Liver (tissue), 9 donors: ENCODE results near the gene MBD3L2B. TPM values are rescaled to one million over a fixed set of nuclear protein-coding genes. Genes with fewer than 3 reads are reported as not detected.
"Not testable (repeated sequence)": the region's sequence is repeated elsewhere in the genome, so short reads cannot be mapped to it uniquely, and the experiment has no call there.

Experiments
- DNase-seq: peaks from one replicate; pipeline ENCODE4 v3.0.0-alpha.2; 2017; ENCODE audit warnings: low spot score
- H3K27ac ChIP-seq, 2 donors: one replicate each; pipeline ENCODE4 v1.7.0; 2013; ENCODE audit warnings: inconsistent platforms in 2 of 2, low read length in 2 of 2, control low read depth in 1 of 2, low read depth in 1 of 2, mild to moderate bottlenecking in 1 of 2
- H3K27me3 ChIP-seq, 4 donors: one replicate each; pipeline versions ENCODE4 v1.6.1 to v1.7.0; 2013; ENCODE audit warnings: low read length in 3 of 4, inconsistent platforms in 1 of 4, mild to moderate bottlenecking in 1 of 4, moderate library complexity in 1 of 4; ENCODE audit not compliant: control insufficient read depth in 4 of 4, insufficient read depth in 4 of 4
- H3K36me3 ChIP-seq, 4 donors: one replicate each; pipeline versions ENCODE4 v1.6.1 to v1.7.0; 2013; ENCODE audit warnings: low read length in 3 of 4, mild to moderate bottlenecking in 3 of 4, low read depth in 1 of 4, moderate library complexity in 1 of 4; ENCODE audit not compliant: control insufficient read depth in 4 of 4, insufficient read depth in 3 of 4
- H3K4me1 ChIP-seq, 4 donors: one replicate each; pipeline versions ENCODE4 v1.6.1 to v1.7.0; 2013; ENCODE audit warnings: low read length in 3 of 4, mild to moderate bottlenecking in 3 of 4, moderate library complexity in 1 of 4; ENCODE audit not compliant: control insufficient read depth in 4 of 4, insufficient read depth in 4 of 4
- H3K4me3 ChIP-seq, 3 donors: one replicate each; pipeline versions ENCODE4 v1.6.1 to v1.7.0; 2013; ENCODE audit warnings: low read length in 3 of 3, control low read depth in 1 of 3, low read depth in 1 of 3, mild to moderate bottlenecking in 1 of 3
- H3K9ac ChIP-seq, 2 donors: one replicate each; pipeline ENCODE4 v1.7.0; 2013; ENCODE audit warnings: low read length in 2 of 2, mild to moderate bottlenecking in 2 of 2, moderate library complexity in 2 of 2, control low read depth in 1 of 2, low read depth in 1 of 2
- H3K9me3 ChIP-seq, 4 donors: one replicate each; pipeline versions ENCODE4 v1.6.1 to v1.7.0; 2013; ENCODE audit warnings: low read length in 3 of 4; ENCODE audit not compliant: control insufficient read depth in 4 of 4
- CTCF ChIP-seq: fragments of 150-350 bp; IDR thresholded peaks from 2 replicates; pipeline ENCODE4 v1.5.1; 2017; ENCODE audit warnings: improper control_type of control experiment, low read depth, low read length; ENCODE audit not compliant: missing input control
- EGR1 ChIP-seq, 2 donors: IDR thresholded peaks; 2 replicates each; pipeline ENCODE4 v1.6.1; 2016 to 2018; ENCODE audit warnings: antibody characterized with exemption in 2 of 2, low read depth in 2 of 2
- FOXA1 ChIP-seq: IDR thresholded peaks from 2 replicates; pipeline ENCODE4 v1.6.1; 2016; ENCODE audit warnings: antibody characterized with exemption
- FOXA2 ChIP-seq: IDR thresholded peaks from 2 replicates; pipeline ENCODE4 v1.6.1; 2016; ENCODE audit warnings: antibody characterized with exemption
- GABPA ChIP-seq, 2 donors: IDR thresholded peaks in 1 of 2; conservative IDR thresholded peaks in 1 of 2; 2 replicates each; pipeline ENCODE4 v1.6.1; 2016; ENCODE audit warnings: antibody characterized with exemption in 2 of 2, mild to moderate bottlenecking in 1 of 2, moderate library complexity in 1 of 2
- HNF4A ChIP-seq, 2 donors: conservative IDR thresholded peaks; 2 replicates each; pipeline ENCODE4 v1.6.1; 2016; ENCODE audit warnings: antibody characterized with exemption in 2 of 2, mild to moderate bottlenecking in 2 of 2
- JUND ChIP-seq, 2 donors: IDR thresholded peaks; 2 replicates each; pipeline ENCODE4 v1.6.1; 2016; ENCODE audit warnings: antibody characterized with exemption in 2 of 2
- MAX ChIP-seq: IDR thresholded peaks from 2 replicates; pipeline ENCODE4 v1.6.1; 2016; ENCODE audit warnings: antibody characterized with exemption
- NR2F2 ChIP-seq: IDR thresholded peaks from 2 replicates; pipeline ENCODE4 v1.6.1; 2016; ENCODE audit warnings: antibody characterized with exemption
- RAD21 ChIP-seq, 2 donors: IDR thresholded peaks; 2 replicates each; pipeline ENCODE4 v1.6.1; 2016; ENCODE audit warnings: antibody characterized with exemption in 2 of 2, mild to moderate bottlenecking in 2 of 2
- RXRA ChIP-seq, 2 donors: IDR thresholded peaks; 2 replicates each; pipeline ENCODE4 v1.6.1; 2017 to 2018; ENCODE audit warnings: antibody characterized with exemption in 2 of 2, mild to moderate bottlenecking in 1 of 2
- TAF1 ChIP-seq: conservative IDR thresholded peaks from 2 replicates; pipeline ENCODE4 v1.6.1; 2016; ENCODE audit warnings: antibody characterized with exemption, mild to moderate bottlenecking
- YY1 ChIP-seq: IDR thresholded peaks from 2 replicates; pipeline ENCODE4 v1.6.1; 2016; ENCODE audit warnings: antibody characterized with exemption, mild to moderate bottlenecking
- ZBTB33 ChIP-seq: IDR thresholded peaks from 2 replicates; pipeline ENCODE4 v1.6.1; 2016; ENCODE audit warnings: antibody characterized with exemption
- WGBS: extraction: QIAGEN DNeasy Blood & Tissue Kit; methylation state at CpG from one replicate; pipeline ENCODE4 v1.1.7; 2013; 5-methylcytosine and 5-hydroxymethylcytosine counted together
- polyA plus RNA-seq, 2 donors: library from polyadenylated mRNA; stranded (reverse) in 1 of 2; unstranded in 1 of 2; fragments of 200-250 nt in 1 of 2; fragments of >200 nt in 1 of 2; fragmentation: Nextera tagmentation in 1 of 2; extraction: Ambion mirVana in 1 of 2; gene quantifications; one replicate each; pipeline versions ENCODE4 v1.2.1 to v1.2.3, GENCODE V29; 2013 to 2015
- total RNA-seq, 2 donors: library from RNA; depleted of rRNA; stranded (reverse); fragments of >200 nt; gene quantifications; one replicate each; pipeline ENCODE4 v1.2.3, GENCODE V29; 2014
- TF ChIP-seq, protein P1 (sequence below): IDR thresholded peaks from 2 replicates; pipeline ENCODE4 v1.6.1; 2016; ENCODE audit warnings: antibody characterized with exemption
- TF ChIP-seq, protein P2 (sequence below): IDR thresholded peaks from 2 replicates; pipeline ENCODE4 v1.6.1; 2016; ENCODE audit warnings: antibody characterized with exemption, mild to moderate bottlenecking
- donor health status: healthy.
- donor health status: healthy.
- donor health status: healthy.
- donor health status: healthy.
- donor health status: healthy.

MBD3L2B gene
- total and polyA plus RNA-seq, 4 donors = not detected

GRCh38 chr19:7030278-7030677 is 9.0 kb upstream of the MBD3L2B start, which contains the start of gene MBD3L5:
Gene MBD3L5, plus strand, starts transcription at chr19:7030578. Its CDS starts 34 bp downstream, at chr19:7030612.
- no CpG with 5 or more reads among the region's 9 CpGs for WGBS

DNA sequence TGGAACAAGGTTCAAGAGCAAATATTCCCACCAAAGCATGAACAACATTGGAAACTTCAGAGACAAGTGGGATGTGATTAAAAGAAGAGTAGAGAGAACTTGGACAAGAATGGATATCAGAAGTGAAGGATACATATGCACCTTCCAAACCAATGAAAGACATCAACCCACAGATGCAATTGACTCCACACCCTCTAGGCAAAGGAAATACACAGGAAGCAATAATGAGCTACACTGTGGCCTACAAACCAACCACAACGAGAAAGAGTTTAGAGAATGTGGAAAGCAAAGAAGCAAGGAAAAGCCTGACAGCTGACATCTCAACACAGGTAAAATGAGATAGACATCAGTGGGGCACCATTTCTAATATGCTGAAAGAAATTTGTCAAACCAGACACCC is 7.6 kb upstream of the MBD3L2B start:
- H3K9ac ChIP-seq, H3K27me3 ChIP-seq, H3K9me3 ChIP-seq, H3K4me1 ChIP-seq, H3K27ac ChIP-seq, H3K36me3 ChIP-seq, DNase-seq, H3K4me3 ChIP-seq: not testable (repeated sequence)
- whole genome bisulfite sequencing = no CpG with 5 or more reads among the region's 1 CpG

More at GRCh38 chr19:7030278-7030677, 9.0 kb upstream of the MBD3L2B start, which contains the start of gene MBD3L5:
- not testable (repeated sequence) for H3K27me3 ChIP-seq, H3K4me3 ChIP-seq, H3K9me3 ChIP-seq, H3K36me3 ChIP-seq, H3K4me1 ChIP-seq, DNase-seq, H3K9ac ChIP-seq, H3K27ac ChIP-seq

- H3K36me3 ChIP-seq = no peaks in the 10 kb centered on the region
- no peak for DNase-seq
- WGBS = 72% methylated on average over 6 of the region's 6 CpGs
- H3K9me3 ChIP-seq = no peaks in the 10 kb centered on the region
- H3K27ac ChIP-seq = no peak overlapping the region
- no peak overlapping the region for H3K4me3 ChIP-seq
- H3K27me3 ChIP-seq = peaks cover 0 to 2% (median 0%) of the 10 kb centered on the region in 4 donors
- H3K4me1 ChIP-seq = no peaks in the 10 kb centered on the region
- TF ChIP-seq RAD21 (IDR thresholded peaks at IDR 0.05) (no peak), YY1 (no peak), JUND (IDR thresholded peaks at IDR 0.05) (no peak), FOXA2 (no peak), FOXA1 (no peak), RXRA (IDR thresholded peaks at IDR 0.05) (no peak), GABPA (IDR thresholded peaks at IDR 0.05 in 1 of 2, conservative IDR thresholded peaks at IDR 0.05 in 1 of 2) (no peak), HNF4A (conservative IDR thresholded peaks at IDR 0.05) (no peak), TAF1 (no peak), NR2F2 (no peak), MAX (no peak), ZBTB33 (no peak), CTCF (no peak), EGR1 (IDR thresholded peaks at IDR 0.05; ENCODE audit: low read depth in 2 of 2) (no peak)
- TF ChIP-seq, protein P1, sequence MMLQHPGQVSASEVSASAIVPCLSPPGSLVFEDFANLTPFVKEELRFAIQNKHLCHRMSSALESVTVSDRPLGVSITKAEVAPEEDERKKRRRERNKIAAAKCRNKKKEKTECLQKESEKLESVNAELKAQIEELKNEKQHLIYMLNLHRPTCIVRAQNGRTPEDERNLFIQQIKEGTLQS = no peak
- TF ChIP-seq, protein P2, sequence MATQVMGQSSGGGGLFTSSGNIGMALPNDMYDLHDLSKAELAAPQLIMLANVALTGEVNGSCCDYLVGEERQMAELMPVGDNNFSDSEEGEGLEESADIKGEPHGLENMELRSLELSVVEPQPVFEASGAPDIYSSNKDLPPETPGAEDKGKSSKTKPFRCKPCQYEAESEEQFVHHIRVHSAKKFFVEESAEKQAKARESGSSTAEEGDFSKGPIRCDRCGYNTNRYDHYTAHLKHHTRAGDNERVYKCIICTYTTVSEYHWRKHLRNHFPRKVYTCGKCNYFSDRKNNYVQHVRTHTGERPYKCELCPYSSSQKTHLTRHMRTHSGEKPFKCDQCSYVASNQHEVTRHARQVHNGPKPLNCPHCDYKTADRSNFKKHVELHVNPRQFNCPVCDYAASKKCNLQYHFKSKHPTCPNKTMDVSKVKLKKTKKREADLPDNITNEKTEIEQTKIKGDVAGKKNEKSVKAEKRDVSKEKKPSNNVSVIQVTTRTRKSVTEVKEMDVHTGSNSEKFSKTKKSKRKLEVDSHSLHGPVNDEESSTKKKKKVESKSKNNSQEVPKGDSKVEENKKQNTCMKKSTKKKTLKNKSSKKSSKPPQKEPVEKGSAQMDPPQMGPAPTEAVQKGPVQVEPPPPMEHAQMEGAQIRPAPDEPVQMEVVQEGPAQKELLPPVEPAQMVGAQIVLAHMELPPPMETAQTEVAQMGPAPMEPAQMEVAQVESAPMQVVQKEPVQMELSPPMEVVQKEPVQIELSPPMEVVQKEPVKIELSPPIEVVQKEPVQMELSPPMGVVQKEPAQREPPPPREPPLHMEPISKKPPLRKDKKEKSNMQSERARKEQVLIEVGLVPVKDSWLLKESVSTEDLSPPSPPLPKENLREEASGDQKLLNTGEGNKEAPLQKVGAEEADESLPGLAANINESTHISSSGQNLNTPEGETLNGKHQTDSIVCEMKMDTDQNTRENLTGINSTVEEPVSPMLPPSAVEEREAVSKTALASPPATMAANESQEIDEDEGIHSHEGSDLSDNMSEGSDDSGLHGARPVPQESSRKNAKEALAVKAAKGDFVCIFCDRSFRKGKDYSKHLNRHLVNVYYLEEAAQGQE = no peak
- H3K9ac ChIP-seq = no peak overlapping the region
These were observed 2.4 kb downstream of the MBD3L2B start for GRCh38 chr19:7018828-7019227.
